H1 (cell line): ENCODE results near the gene CSKMT. TPM values are rescaled to one million over a fixed set of nuclear protein-coding genes. Genes with fewer than 3 reads are reported as not detected.

Source experiments
- ATF3 ChIP-seq: IDR thresholded peaks from 2 replicates; pipeline ENCODE4 v1.6.1; 2011; ENCODE audit warnings: low read depth, mild to moderate bottlenecking, low read length; ENCODE audit not compliant: insufficient read depth
- BACH1 ChIP-seq: IDR thresholded peaks from 2 replicates; pipeline ENCODE4 v1.6.1; 2012; ENCODE audit warnings: low read length, improper control_type of control experiment
- BRCA1 ChIP-seq: IDR thresholded peaks from 2 replicates; pipeline ENCODE4 v1.6.1; 2012; ENCODE audit warnings: low read depth, low read length, improper control_type of control experiment
- CHD2 ChIP-seq: IDR thresholded peaks from 2 replicates; pipeline ENCODE4 v1.6.1; 2012; ENCODE audit warnings: low read length, improper control_type of control experiment
- CTBP2 ChIP-seq: IDR thresholded peaks from 2 replicates; pipeline ENCODE4 v1.7.0; 2011; ENCODE audit warnings: borderline replicate concordance, mild to moderate bottlenecking, moderate library complexity, mixed read lengths, low read length; ENCODE audit not compliant: insufficient read depth, insufficient read length
- E2F6 ChIP-seq: IDR thresholded peaks from 2 replicates; pipeline ENCODE4 v1.6.1; 2012; ENCODE audit warnings: inconsistent platforms
- EGR1 ChIP-seq: IDR thresholded peaks from 2 replicates; pipeline ENCODE4 v1.6.1; 2011; ENCODE audit warnings: low read depth, low read length, borderline replicate concordance
- EP300 ChIP-seq, 2 experiments: IDR thresholded peaks; 1 replicate in 1 of 2; 2 replicates in 1 of 2; pipeline ENCODE4 v1.6.1; 2011 to 2012; ENCODE audit warnings: low read depth in 2 of 2, low read length in 2 of 2, mild to moderate bottlenecking in 2 of 2, borderline replicate concordance in 1 of 2, inconsistent platforms in 1 of 2, moderate library complexity in 1 of 2
- GTF2F1 ChIP-seq: IDR thresholded peaks from 2 replicates; pipeline ENCODE4 v1.6.1; 2012; ENCODE audit warnings: low read depth, low read length, improper control_type of control experiment, borderline replicate concordance
- KDM5A ChIP-seq: fragments of 200-600 bp; IDR thresholded peaks from 2 replicates; pipeline ENCODE4 v1.7.1; 2012; ENCODE audit warnings: mild to moderate bottlenecking, low read length, inconsistent platforms, mixed read lengths
- MAX ChIP-seq: IDR thresholded peaks from 2 replicates; pipeline ENCODE4 v1.6.1; 2012; ENCODE audit warnings: inconsistent platforms
- NRF1 ChIP-seq: IDR thresholded peaks from 2 replicates; pipeline ENCODE4 v1.6.1; 2011; ENCODE audit warnings: mild to moderate bottlenecking, low read depth, low read length, improper control_type of control experiment
- PHF8 ChIP-seq: fragments of 200-600 bp; sonication (generic); conservative IDR thresholded peaks from 2 replicates; pipeline ENCODE4 v1.7.1; 2012; ENCODE audit warnings: low read depth, mild to moderate bottlenecking, inconsistent platforms, low read length, moderate library complexity
- POLR2A ChIP-seq, 2 experiments: IDR thresholded peaks; 1 replicate in 1 of 2; 2 replicates in 1 of 2; pipeline ENCODE4 v1.6.1; 2011; ENCODE audit warnings: low read depth in 2 of 2, low read length in 2 of 2, mild to moderate bottlenecking in 2 of 2; ENCODE audit errors: control extremely low read depth in 1 of 2
- POU5F1 ChIP-seq: IDR thresholded peaks from 2 replicates; pipeline ENCODE4 v1.6.1; 2011; ENCODE audit warnings: low read depth, mild to moderate bottlenecking, low read length, moderate library complexity
- SIN3A ChIP-seq, 2 experiments: IDR thresholded peaks in 1 of 2; conservative IDR thresholded peaks in 1 of 2; 2 replicates each; pipeline ENCODE4 v1.6.1; 2011 to 2012; ENCODE audit warnings: low read length in 2 of 2, improper control_type of control experiment in 1 of 2, low read depth in 1 of 2, mild to moderate bottlenecking in 1 of 2
- SIRT6 ChIP-seq: IDR thresholded peaks from one replicate; pipeline ENCODE4 v1.7.1; 2012; ENCODE audit warnings: low read length, inconsistent platforms
- SIX5 ChIP-seq: IDR thresholded peaks from 2 replicates; pipeline ENCODE4 v1.6.1; 2011; ENCODE audit warnings: mild to moderate bottlenecking, low read depth, low read length
- SP1 ChIP-seq: IDR thresholded peaks from 2 replicates; pipeline ENCODE4 v1.6.1; 2011; ENCODE audit warnings: low read depth, low read length
- SP2 ChIP-seq: IDR thresholded peaks from 2 replicates; pipeline ENCODE4 v1.6.1; 2012; ENCODE audit warnings: mild to moderate bottlenecking, low read length, inconsistent platforms
- SP4 ChIP-seq: IDR thresholded peaks from 2 replicates; pipeline ENCODE4 v1.6.1; 2012; ENCODE audit warnings: low read length, inconsistent platforms
- SRF ChIP-seq: IDR thresholded peaks from 2 replicates; pipeline ENCODE4 v1.6.1; 2011; ENCODE audit warnings: mild to moderate bottlenecking, low read depth, low read length, moderate library complexity
- TAF1 ChIP-seq: IDR thresholded peaks from 2 replicates; pipeline ENCODE4 v1.6.1; 2011; ENCODE audit warnings: mild to moderate bottlenecking, low read depth, low read length
- polyA plus RNA-seq, 7 experiments: library from polyadenylated mRNA; depleted of rRNA in 3 of 7; stranded (reverse) in 5 of 7; unstranded in 2 of 7; fragments of >200 nt in 5 of 7; fragments of 200-250 nt in 2 of 7; gene quantifications; 1 replicate in 5 of 7; 2 replicates in 1 of 7; 4 replicates in 1 of 7; pipeline versions ENCODE4 v1.2.1 to v1.2.3, GENCODE V29; 2011 to 2013; ENCODE audit warnings: missing spikeins in 2 of 7, mixed read lengths in 2 of 7
- total RNA-seq: library from RNA; stranded (reverse); fragmentation: NEBNext Ultra II Directional; extraction: Animal tissue kit (Norgen Biotek cat#: 25700); gene quantifications from 2 replicates; pipeline ENCODE4 v1.2.1, GENCODE V29; 2021

The CSKMT gene
- total and polyA plus RNA-seq, 2 of the 8 experiments (the other 6 are each of a cell fraction or from before 2014, with no cell fraction given), result 12.0 to 66.1 TPM

GRCh38 chr11:62665075-62665598, at the start of gene CSKMT, which contains the start of gene C11orf98 (continued):
- TF ChIP-seq PHF8 (peak; percentile 85), SRF (0 out of 2 replicates have a peak, but pooled peaks have one; percentile 10), GTF2F1 (peak; percentile 98), SP4 (no peak; the same call in 1 of the 2 replicates), CTBP2 (no peak), KDM5A (0 out of 2 replicates have a peak, but pooled peaks have one; percentile 32), SIX5 (no peak), MAX (peak; percentile 4; the same call in 1 of the 2 replicates), EP300 (IDR thresholded peaks at IDR 0.05; ENCODE audit: borderline replicate concordance in 1 of 2, low read depth in 2 of 2, low read length in 2 of 2) (peak in 1 of 2 experiments; percentile 71; a peak in 1 of 3 replicates), ATF3 (no peak), EGR1 (peak; percentile 68), SIRT6 (no peak), BACH1 (peak; percentile 73; the same call in 1 of the 2 replicates), E2F6 (no peak; the same call in 1 of the 2 replicates), CHD2 (peak; percentile 72), BRCA1 (no peak), SP1 (peak; percentile 94), TAF1 (peak; percentile 99), POU5F1 (no peak), SP2 (no peak), POLR2A (IDR thresholded peaks at IDR 0.05; ENCODE audit: control extremely low read depth in 1 of 2, low read depth in 2 of 2, low read length in 2 of 2) (peak; percentile 100), NRF1 (no peak), SIN3A (conservative IDR thresholded peaks at IDR 0.05 in 1 of 2, IDR thresholded peaks at IDR 0.05 in 1 of 2; ENCODE audit: low read depth in 1 of 2, low read length in 2 of 2) (peak in 1 of 2 experiments; percentile 52; a peak in 3 of 4 replicates)
